HFFc6 (cell line): ENCODE measurements around the gene ZNF740. TPM values are rescaled to one million over a fixed set of nuclear protein-coding genes. Genes with fewer than 3 reads are reported as not detected.

ENCODE experiments used
- DNase-seq: peaks from one replicate; pipeline ENCODE4 v3.0.0-alpha.2; 2018
- H3K27ac Mint-ChIP-seq: 2 replicates; pipeline ENCODE4 v1.8.0; 2020; ENCODE audit warnings: mild to moderate bottlenecking, mixed read lengths
- H3K27me3 Mint-ChIP-seq: 2 replicates; pipeline ENCODE4 v1.8.0; 2021; ENCODE audit warnings: mild to moderate bottlenecking, moderate library complexity, mixed read lengths; ENCODE audit not compliant: insufficient read depth
- H3K36me3 Mint-ChIP-seq: 2 replicates; pipeline ENCODE4 v1.8.0; 2021; ENCODE audit warnings: low read depth, mixed read lengths
- H3K4me1 Mint-ChIP-seq: 2 replicates; pipeline ENCODE4 v1.8.0; 2020; ENCODE audit warnings: low read depth, mixed read lengths
- H3K4me3 Mint-ChIP-seq: 2 replicates; pipeline ENCODE4 v1.8.0; 2020; ENCODE audit warnings: mild to moderate bottlenecking, moderate library complexity, mixed read lengths
- H3K9me3 Mint-ChIP-seq: 2 replicates; pipeline ENCODE4 v1.8.0; 2020; ENCODE audit warnings: mild to moderate bottlenecking, mixed read lengths
- total RNA-seq, 6 experiments: library from RNA; stranded (reverse); fragmentation: NEBNext Ultra II Directional; extraction: Animal tissue kit (Norgen Biotek cat#: 25700); gene quantifications; 2 replicates in 1 of 6; 3 replicates in 5 of 6; pipeline ENCODE4 v1.2.3, GENCODE V29; 2021
- TF ChIP-seq, protein P1 (sequence below): fragments of 200-600 bp; sonication (generic); IDR thresholded peaks from 2 replicates; pipeline ENCODE4 v1.5.0; 2021; ENCODE audit warnings: antibody characterized with exemption, mild to moderate bottlenecking

The ZNF740 gene
- total RNA-seq, 6 experiments from 2014 or later, result 17.3 to 25.7 (median 19.3) TPM

DNA sequence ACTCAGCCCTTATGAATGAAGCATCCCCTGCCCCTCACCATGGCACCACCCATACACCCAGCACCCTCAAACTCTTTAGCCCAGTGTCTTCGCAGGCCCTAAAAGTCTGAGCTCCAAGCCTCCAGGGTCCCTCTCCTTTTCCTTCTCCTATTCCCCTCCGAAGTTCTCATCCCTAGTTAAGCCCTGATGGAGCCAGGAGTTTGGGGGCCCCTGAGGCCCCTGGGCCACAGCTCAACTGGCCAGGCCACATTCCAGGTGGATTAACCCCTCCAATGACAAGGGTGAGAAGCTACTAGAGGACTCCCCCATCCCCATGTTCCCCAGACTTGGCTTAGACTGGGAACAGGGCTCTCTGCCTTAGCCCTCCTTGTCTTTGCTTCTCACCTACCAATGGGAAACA, 48.9 kb downstream of the ZNF740 start:
- TF ChIP-seq, protein P1, sequence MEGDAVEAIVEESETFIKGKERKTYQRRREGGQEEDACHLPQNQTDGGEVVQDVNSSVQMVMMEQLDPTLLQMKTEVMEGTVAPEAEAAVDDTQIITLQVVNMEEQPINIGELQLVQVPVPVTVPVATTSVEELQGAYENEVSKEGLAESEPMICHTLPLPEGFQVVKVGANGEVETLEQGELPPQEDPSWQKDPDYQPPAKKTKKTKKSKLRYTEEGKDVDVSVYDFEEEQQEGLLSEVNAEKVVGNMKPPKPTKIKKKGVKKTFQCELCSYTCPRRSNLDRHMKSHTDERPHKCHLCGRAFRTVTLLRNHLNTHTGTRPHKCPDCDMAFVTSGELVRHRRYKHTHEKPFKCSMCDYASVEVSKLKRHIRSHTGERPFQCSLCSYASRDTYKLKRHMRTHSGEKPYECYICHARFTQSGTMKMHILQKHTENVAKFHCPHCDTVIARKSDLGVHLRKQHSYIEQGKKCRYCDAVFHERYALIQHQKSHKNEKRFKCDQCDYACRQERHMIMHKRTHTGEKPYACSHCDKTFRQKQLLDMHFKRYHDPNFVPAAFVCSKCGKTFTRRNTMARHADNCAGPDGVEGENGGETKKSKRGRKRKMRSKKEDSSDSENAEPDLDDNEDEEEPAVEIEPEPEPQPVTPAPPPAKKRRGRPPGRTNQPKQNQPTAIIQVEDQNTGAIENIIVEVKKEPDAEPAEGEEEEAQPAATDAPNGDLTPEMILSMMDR, result no peak
- Mint-ChIP-seq H3K9me3 (no peaks in the 10 kb centered on the region), H3K4me3 (no peak overlapping the region), H3K27me3 (peaks cover 1% of the 10 kb centered on the region), H3K4me1 (peaks cover 61% of the 10 kb centered on the region), H3K27ac (no peak overlapping the region; the same call in 1 of the 2 replicates), H3K36me3 (no peaks in the 10 kb centered on the region; the same call in 1 of the 2 replicates)
- no peak for DNase-seq

DNA sequence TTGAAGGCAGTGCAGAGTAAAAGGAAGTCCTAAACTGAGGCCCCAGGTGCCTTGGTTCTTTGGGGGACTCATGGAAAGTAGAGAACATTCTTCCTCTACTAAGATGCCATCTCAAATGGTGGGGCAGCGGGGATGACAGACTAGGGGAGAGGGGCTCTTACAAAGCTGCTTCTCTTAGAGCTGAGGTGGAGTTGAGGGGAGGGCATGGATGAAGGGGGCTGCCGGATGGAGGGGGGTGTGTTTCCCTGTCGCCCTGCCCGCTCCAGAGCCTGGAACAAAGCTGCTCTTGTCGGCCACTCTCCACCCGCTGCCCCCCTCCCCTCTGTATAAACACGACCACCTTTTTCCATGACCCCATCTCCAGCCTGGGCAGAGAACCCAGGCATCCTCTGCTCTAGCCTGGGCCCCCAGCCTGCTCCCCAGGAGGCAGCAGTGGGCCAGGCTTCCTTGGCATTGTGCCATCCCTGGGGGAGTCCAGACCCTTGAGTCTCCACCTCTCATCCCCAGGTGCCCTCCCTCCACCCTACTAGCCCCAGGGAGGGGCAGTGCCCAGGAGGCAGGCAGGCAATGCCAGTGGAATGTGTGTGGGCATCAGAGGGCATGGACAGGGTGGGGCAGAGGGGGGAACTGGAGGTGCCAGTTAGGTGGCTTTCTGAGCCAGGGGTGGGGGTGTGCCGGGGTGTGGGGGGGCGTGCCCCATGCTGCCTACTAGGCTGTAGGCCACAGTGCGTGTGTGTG, 49.8 kb downstream of the ZNF740 start:
- no peak for DNase-seq
- H3K27ac Mint-ChIP-seq, result no peak overlapping the region
- TF ChIP-seq, protein P1, result no peak
- peaks cover 3% of the 10 kb centered on the region for H3K27me3 Mint-ChIP-seq
- peaks cover 52% of the 10 kb centered on the region for H3K4me1 Mint-ChIP-seq
- H3K36me3 Mint-ChIP-seq, result no peaks in the 10 kb centered on the region; the same call in 1 of the 2 replicates
- no peaks in the 10 kb centered on the region for H3K9me3 Mint-ChIP-seq
- H3K4me3 Mint-ChIP-seq, result peak overlapping the region; percentile 33; the same call in 1 of the 2 replicates

DNA sequence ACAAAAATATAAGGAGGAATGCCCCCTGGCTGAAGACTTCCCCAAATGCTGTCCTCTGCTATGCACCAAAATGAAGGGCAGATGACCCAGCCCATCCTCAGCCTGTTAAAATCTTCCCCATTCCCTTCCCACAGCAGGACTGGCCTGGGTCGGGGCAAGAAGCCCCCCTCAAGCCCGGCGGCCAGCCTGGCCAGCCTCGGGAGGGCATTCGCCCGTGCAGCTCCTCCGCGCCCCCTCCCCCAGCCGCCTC, 51.1 kb downstream of the ZNF740 start:
- Mint-ChIP-seq H3K4me3 (peak overlapping the region; percentile 91), H3K4me1 (peaks cover 44% of the 10 kb centered on the region), H3K36me3 (no peaks in the 10 kb centered on the region; the same call in 1 of the 2 replicates), H3K27ac (peak overlapping the region; percentile 63), H3K9me3 (no peaks in the 10 kb centered on the region), H3K27me3 (peaks cover 6% of the 10 kb centered on the region)
- TF ChIP-seq, protein P1, result peak; percentile 26; the same call in 1 of the 2 replicates
- no peak for DNase-seq

DNA sequence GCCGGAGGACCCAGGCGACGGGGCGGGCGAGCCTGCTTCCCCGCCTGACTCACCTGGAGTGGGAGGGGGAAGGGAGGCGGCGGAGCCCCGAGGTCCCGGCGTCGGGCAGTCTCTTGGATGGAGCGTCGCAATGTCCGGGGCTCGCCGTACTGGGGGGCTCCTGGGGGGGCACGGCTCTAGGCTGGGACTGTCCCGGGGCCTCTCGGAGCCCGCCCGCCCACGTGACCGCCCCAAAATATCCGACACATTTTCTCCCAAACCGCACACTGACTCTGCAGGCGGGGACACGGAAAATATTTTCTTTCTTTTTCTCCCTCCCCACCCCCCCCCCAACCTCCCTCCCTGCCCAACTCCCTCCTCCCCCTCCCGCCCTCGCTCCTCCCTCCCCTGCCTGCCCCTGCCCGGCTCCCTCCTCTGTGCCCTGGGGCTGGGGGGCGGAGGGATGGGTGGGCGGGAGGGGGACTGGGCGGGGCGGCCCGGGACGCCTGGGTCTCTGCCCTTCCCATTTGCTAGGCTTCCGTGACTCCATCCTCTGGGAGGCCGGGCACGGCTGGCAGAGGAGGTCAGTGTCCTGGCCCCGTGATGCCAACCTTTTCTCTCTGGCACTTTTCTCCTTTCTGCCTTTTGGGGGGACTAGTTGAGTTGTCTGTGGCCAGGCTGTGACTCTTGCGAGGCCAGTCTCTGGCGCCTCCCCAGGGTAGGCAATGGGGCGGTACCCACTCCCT, 51.6 kb downstream of the ZNF740 start, which contains the start of gene RARG:
TSS of gene RARG (minus strand) at position 289 of the 725 bp plus-strand sequence. CDS start 4,664 bp downstream, outside the sequence.
- Mint-ChIP-seq H3K4me1 (peaks cover 44% of the 10 kb centered on the region), H3K4me3 (peak within 1 kb of the TSS; percentile 91), H3K36me3 (no peaks in the 10 kb centered on the region; the same call in 1 of the 2 replicates), H3K9me3 (no peaks in the 10 kb centered on the region), H3K27ac (peak within 1 kb of the TSS; percentile 63), H3K27me3 (peaks cover 6% of the 10 kb centered on the region)
- TF ChIP-seq, protein P1, result no peak; the same call in 1 of the 2 replicates
- peak; percentile 43 for DNase-seq

DNA sequence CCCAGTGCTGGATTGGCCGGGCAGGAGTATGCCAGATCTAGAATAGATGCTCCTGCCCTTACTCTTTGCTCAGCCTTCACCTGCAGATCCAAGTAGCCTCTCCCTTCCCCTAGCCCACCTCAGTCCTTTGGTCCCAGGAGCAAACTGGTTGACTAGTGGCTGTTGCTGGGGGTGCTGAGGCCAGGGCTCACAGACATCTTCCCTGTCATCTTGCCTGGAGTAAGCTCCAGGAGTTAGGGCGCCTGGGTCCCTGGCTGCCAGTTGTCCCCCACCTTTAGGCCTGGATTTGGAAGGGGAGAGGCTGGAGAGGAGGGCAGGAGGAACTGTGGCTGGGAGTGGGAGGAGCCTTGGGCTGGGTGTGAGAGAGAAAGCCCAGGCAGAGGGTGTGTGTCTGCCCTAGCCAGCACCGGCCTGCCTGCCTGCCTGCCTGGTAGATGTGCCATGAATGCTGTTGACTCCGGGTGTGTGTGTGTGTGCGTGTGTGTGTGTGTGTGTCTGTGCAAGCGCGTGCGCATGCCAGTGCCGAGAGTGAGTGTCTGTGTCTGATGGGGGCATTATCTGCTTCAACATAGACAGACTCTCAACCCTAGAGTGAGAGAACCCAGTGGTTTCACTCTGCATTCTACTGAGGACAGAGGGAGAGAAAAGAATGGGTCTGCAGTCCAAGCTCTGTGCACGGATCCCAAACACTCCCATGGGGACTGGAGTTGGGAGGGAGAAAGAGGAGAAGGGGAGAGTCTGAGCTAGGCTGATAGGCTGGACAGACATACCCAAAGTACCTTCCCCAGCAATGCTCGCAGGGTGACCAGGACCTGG, 52.3 kb downstream of the ZNF740 start:
- Mint-ChIP-seq H3K4me1 (peaks cover 44% of the 10 kb centered on the region), H3K36me3 (no peaks in the 10 kb centered on the region; the same call in 1 of the 2 replicates), H3K4me3 (peak overlapping the region; percentile 90), H3K27me3 (peaks cover 6% of the 10 kb centered on the region), H3K27ac (peak overlapping the region; percentile 58), H3K9me3 (no peaks in the 10 kb centered on the region)
- TF ChIP-seq, protein P1, result no peak; the same call in 1 of the 2 replicates
- DNase-seq, result no peak
